ENCODE data around the gene NKAIN2. TPM values are rescaled to one million over a fixed set of nuclear protein-coding genes. Genes with fewer than 3 reads are reported as not detected.

The NKAIN2 gene
- polyA plus RNA-seq, 1 donor (not counting 4 experiments of a cell fraction or from before 2014, with no cell fraction given), result 0.13 TPM

DNA sequence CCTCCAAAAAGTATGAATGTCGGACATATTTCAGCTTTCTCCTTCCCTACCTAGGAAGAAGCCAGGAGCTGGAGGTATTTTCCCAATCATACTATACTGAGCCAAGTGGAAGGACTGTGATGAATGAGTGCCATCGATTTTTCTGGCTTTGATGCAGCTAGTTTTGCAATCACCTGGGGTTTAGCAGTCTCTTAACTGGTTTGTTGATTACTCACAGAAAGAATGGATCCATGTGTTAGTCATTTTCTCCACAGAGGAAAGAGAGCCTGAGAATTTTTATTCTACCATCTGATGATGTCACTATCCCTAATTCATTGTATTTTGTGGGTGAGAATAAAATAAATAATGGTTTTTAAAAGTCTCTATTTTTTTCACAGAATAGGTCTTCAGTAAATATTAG, 875.7 kb downstream of the NKAIN2 start:
- FAIRE-seq (no peak), DNase-seq (ENCODE audit: low read depth, low spot score) (no peak)
- Histone ChIP-seq H3K4me2 (ENCODE audit: control insufficient read depth, extremely low read depth, insufficient read depth, low read depth, low read length) (no peak overlapping the region), H4K20me1 (ENCODE audit: control insufficient read depth, extremely low read depth, insufficient read depth, low read length) (no peaks in the 10 kb centered on the region), H3K79me2 (ENCODE audit: control insufficient read depth, insufficient read depth, low read length) (no peaks in the 10 kb centered on the region), H3K27me3 (ENCODE audit: control insufficient read depth, extremely low read depth, insufficient read depth, low read length) (no peaks in the 10 kb centered on the region), H3K9me3 (ENCODE audit: control insufficient read depth, low read depth, low read length) (no peaks in the 10 kb centered on the region), H3K4me1 (ENCODE audit: control insufficient read depth, extremely low read depth, insufficient read depth, low read length) (no peaks in the 10 kb centered on the region), H3K27ac (ENCODE audit: control insufficient read depth, insufficient read depth, low read length) (no peak overlapping the region), H3K4me3 (ENCODE audit: control insufficient read depth in 2 of 3, extremely low read depth in 1 of 3, insufficient read depth in 2 of 3, low read depth in 1 of 3, low read length in 3 of 3) (no peak overlapping the region), H2AFZ (ENCODE audit: control insufficient read depth, low read length) (no peak overlapping the region), H3K36me3 (ENCODE audit: control insufficient read depth in 2 of 2, extremely low read depth in 1 of 2, insufficient read depth in 2 of 2, low read length in 2 of 2) (no peaks in the 10 kb centered on the region), H3K9ac (ENCODE audit: control insufficient read depth, extremely low read depth, insufficient read depth, low read length) (no peak overlapping the region), H3K9me1 (ENCODE audit: control insufficient read depth, extremely low read depth, insufficient read depth, low read length) (no peaks in the 10 kb centered on the region)
- dilution Hi-C loops (cut with MboI; ENCODE audit: extremely low pct_ligation_motif_present, low sequenced_read_pairs), result no loop called here
- TF ChIP-seq, protein P1, sequence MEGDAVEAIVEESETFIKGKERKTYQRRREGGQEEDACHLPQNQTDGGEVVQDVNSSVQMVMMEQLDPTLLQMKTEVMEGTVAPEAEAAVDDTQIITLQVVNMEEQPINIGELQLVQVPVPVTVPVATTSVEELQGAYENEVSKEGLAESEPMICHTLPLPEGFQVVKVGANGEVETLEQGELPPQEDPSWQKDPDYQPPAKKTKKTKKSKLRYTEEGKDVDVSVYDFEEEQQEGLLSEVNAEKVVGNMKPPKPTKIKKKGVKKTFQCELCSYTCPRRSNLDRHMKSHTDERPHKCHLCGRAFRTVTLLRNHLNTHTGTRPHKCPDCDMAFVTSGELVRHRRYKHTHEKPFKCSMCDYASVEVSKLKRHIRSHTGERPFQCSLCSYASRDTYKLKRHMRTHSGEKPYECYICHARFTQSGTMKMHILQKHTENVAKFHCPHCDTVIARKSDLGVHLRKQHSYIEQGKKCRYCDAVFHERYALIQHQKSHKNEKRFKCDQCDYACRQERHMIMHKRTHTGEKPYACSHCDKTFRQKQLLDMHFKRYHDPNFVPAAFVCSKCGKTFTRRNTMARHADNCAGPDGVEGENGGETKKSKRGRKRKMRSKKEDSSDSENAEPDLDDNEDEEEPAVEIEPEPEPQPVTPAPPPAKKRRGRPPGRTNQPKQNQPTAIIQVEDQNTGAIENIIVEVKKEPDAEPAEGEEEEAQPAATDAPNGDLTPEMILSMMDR (optimal IDR thresholded peaks at IDR 0.05 in 1 of 3, IDR thresholded peaks at IDR 0.05 in 1 of 3, conservative IDR thresholded peaks at IDR 0.05 in 1 of 3; ENCODE audit: extremely low read depth in 1 of 3, insufficient read depth in 2 of 3, low read length in 3 of 3), result no peak
- TF ChIP-seq EZH2 (IDR thresholded peaks at IDR 0.05; ENCODE audit: low read length), result no peak

DNA sequence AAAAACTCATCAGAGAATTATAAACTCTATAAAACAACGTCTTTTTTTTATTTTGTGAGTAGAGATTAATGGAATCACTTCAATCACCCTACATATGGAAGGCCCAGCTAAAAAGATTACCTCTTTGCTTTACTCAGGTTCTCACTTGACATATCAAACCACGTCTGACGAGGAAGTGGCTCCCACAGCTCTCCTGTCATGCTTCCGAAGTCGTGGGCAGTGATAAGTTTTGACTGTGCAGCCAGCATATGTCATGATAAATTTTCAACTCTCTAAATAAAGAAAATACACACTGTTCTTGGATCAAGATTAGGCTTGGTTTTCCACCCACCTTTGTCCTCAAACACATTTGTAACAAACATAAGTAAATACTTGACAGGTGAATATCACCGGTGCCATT, 879.1 kb downstream of the NKAIN2 start:
- TF ChIP-seq, protein P1 (optimal IDR thresholded peaks at IDR 0.05 in 1 of 3, IDR thresholded peaks at IDR 0.05 in 1 of 3, conservative IDR thresholded peaks at IDR 0.05 in 1 of 3; ENCODE audit: extremely low read depth in 1 of 3, insufficient read depth in 2 of 3, low read length in 3 of 3), result no peak
- TF ChIP-seq EZH2 (IDR thresholded peaks at IDR 0.05; ENCODE audit: low read length), result no peak
- no peak overlapping the region for H3K4me3 ChIP-seq (ENCODE audit: control insufficient read depth in 2 of 3, extremely low read depth in 1 of 3, insufficient read depth in 2 of 3, low read depth in 1 of 3, low read length in 3 of 3)
- FAIRE-seq (no peak), DNase-seq (ENCODE audit: low read depth, low spot score) (no peak)
- H3K9me3 ChIP-seq (ENCODE audit: control insufficient read depth, low read depth, low read length), result no peaks in the 10 kb centered on the region
- no peaks in the 10 kb centered on the region for H4K20me1 ChIP-seq (ENCODE audit: control insufficient read depth, extremely low read depth, insufficient read depth, low read length)
- H3K9ac ChIP-seq (ENCODE audit: control insufficient read depth, extremely low read depth, insufficient read depth, low read length), result no peak overlapping the region
- no peaks in the 10 kb centered on the region for H3K27me3 ChIP-seq (ENCODE audit: control insufficient read depth, extremely low read depth, insufficient read depth, low read length)
- no peak overlapping the region for H3K4me2 ChIP-seq (ENCODE audit: control insufficient read depth, extremely low read depth, insufficient read depth, low read depth, low read length)
- dilution Hi-C loops (cut with MboI; ENCODE audit: extremely low pct_ligation_motif_present, low sequenced_read_pairs), result no loop called here
- no peak overlapping the region for H2AFZ ChIP-seq (ENCODE audit: control insufficient read depth, low read length)
- no peaks in the 10 kb centered on the region for H3K36me3 ChIP-seq (ENCODE audit: control insufficient read depth in 2 of 2, extremely low read depth in 1 of 2, insufficient read depth in 2 of 2, low read length in 2 of 2)
- H3K79me2 ChIP-seq (ENCODE audit: control insufficient read depth, insufficient read depth, low read length), result no peaks in the 10 kb centered on the region
- H3K27ac ChIP-seq (ENCODE audit: control insufficient read depth, insufficient read depth, low read length), result no peak overlapping the region
- no peaks in the 10 kb centered on the region for H3K9me1 ChIP-seq (ENCODE audit: control insufficient read depth, extremely low read depth, insufficient read depth, low read length)
- H3K4me1 ChIP-seq (ENCODE audit: control insufficient read depth, extremely low read depth, insufficient read depth, low read length), result no peaks in the 10 kb centered on the region
